AG09309 (cell line): ENCODE measurements around the gene CKAP4.

ENCODE experiments used
- DNase-seq: peaks from one replicate; pipeline ENCODE4 v3.0.0-alpha.2; 2010; ENCODE audit warnings: low read depth
- H3K4me3 ChIP-seq: 2 replicates; pipeline ENCODE4 v1.5.1; 2011; ENCODE audit warnings: mild to moderate bottlenecking, low read depth, low read length, moderate library complexity; ENCODE audit not compliant: control insufficient read depth
- TF ChIP-seq, protein P1 (sequence below): IDR thresholded peaks from 2 replicates; pipeline ENCODE4 v1.5.1; 2011; ENCODE audit warnings: mild to moderate bottlenecking, low read depth, low read length, inconsistent platforms; ENCODE audit not compliant: insufficient read depth, control insufficient read depth; ENCODE audit errors: missing control alignments

The CKAP4 gene

GRCh38 chr12:106234449-106234848 lies 13.4 kb downstream of the CKAP4 start:
- TF ChIP-seq, protein P1, sequence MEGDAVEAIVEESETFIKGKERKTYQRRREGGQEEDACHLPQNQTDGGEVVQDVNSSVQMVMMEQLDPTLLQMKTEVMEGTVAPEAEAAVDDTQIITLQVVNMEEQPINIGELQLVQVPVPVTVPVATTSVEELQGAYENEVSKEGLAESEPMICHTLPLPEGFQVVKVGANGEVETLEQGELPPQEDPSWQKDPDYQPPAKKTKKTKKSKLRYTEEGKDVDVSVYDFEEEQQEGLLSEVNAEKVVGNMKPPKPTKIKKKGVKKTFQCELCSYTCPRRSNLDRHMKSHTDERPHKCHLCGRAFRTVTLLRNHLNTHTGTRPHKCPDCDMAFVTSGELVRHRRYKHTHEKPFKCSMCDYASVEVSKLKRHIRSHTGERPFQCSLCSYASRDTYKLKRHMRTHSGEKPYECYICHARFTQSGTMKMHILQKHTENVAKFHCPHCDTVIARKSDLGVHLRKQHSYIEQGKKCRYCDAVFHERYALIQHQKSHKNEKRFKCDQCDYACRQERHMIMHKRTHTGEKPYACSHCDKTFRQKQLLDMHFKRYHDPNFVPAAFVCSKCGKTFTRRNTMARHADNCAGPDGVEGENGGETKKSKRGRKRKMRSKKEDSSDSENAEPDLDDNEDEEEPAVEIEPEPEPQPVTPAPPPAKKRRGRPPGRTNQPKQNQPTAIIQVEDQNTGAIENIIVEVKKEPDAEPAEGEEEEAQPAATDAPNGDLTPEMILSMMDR, result no peak
- H3K4me3 ChIP-seq, result no peak overlapping the region
- DNase-seq, result no peak

DNA sequence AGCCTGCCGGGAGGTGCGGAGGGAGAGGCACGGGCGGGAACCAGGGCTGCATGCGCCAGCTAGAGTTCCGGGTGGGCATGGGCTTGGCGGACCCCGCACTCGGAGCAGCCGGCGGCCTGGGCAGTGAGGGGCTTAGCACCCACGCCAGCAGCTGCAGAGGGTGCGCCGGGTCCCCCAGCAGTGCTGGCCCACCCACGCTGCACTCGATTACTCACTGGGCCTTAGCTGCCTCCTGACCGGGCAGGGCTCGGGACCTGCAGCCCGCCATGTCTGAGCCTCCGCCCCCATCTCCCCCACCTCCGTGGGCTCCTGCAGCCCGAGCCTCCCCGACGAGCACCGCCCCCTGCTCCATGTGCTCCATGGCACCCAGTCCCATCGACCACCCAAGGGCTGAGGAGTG lies 14.8 kb downstream of the CKAP4 start:
- no peak overlapping the region for H3K4me3 ChIP-seq

GRCh38 chr12:106229036-106229591 lies 18.7 kb downstream of the CKAP4 start:
- DNase-seq, result no peak
- TF ChIP-seq, protein P1, result no peak
- no peak overlapping the region for H3K4me3 ChIP-seq

More for the DNA sequence above, 14.8 kb downstream of the CKAP4 start:
- DNase-seq, result no peak
- TF ChIP-seq, protein P1, result no peak

- no peak for DNase-seq
- no peak overlapping the region for H3K4me3 ChIP-seq
- TF ChIP-seq, protein P1, result no peak
These were observed 19.5 kb downstream of the CKAP4 start for GRCh38 chr12:106228320-106228710.

- H3K4me3 ChIP-seq, result no peak overlapping the region
- DNase-seq, result no peak
- TF ChIP-seq, protein P1, result no peak
These were observed 20.0 kb downstream of the CKAP4 start for GRCh38 chr12:106227641-106228319.

GRCh38 chr12:106226884-106227640 lies 20.8 kb downstream of the CKAP4 start:
- TF ChIP-seq, protein P1, result peak; percentile 55
- no peak overlapping the region for H3K4me3 ChIP-seq
- no peak for DNase-seq
